Stimulated activated CD8-positive, alpha-beta memory T cell treated with anti-CD3 and anti-CD28 coated beads, Interleukin-12 subunit alpha, Interleukin-12 subunit beta, amount 100 ng/mL, for 1 hour (primary cell): Measurements from ENCODE around the gene NPB.
"Not testable (repeated sequence)": the region's sequence is repeated elsewhere in the genome, so short reads cannot be mapped to it uniquely, and the experiment has no call there.

ENCODE experiments used
- DNase-seq: peaks from one replicate; pipeline ENCODE4 v3.0.0-alpha.2; 2020; ENCODE audit warnings: low read depth

The NPB gene

DNA sequence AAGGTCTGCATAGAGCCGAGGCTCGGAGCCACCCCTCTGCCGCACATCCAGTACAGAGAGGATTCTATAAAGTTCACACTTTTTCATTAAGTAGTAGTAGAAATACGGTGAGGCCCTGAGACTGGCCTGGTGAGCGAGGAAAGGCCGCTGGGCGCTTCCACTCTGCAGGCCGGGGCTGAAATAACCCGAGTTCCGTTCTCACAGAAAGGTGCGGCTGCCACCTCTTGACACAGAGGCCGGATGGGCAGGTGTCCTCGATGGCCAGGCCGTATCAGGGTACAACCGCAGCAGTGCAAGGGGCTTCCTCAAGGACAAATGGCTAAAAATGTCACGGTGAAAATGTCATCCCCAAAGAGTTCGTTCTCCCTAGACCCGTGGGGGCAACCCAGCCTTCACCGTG, 9.9 kb downstream of the NPB start:
- no peak for DNase-seq

DNA sequence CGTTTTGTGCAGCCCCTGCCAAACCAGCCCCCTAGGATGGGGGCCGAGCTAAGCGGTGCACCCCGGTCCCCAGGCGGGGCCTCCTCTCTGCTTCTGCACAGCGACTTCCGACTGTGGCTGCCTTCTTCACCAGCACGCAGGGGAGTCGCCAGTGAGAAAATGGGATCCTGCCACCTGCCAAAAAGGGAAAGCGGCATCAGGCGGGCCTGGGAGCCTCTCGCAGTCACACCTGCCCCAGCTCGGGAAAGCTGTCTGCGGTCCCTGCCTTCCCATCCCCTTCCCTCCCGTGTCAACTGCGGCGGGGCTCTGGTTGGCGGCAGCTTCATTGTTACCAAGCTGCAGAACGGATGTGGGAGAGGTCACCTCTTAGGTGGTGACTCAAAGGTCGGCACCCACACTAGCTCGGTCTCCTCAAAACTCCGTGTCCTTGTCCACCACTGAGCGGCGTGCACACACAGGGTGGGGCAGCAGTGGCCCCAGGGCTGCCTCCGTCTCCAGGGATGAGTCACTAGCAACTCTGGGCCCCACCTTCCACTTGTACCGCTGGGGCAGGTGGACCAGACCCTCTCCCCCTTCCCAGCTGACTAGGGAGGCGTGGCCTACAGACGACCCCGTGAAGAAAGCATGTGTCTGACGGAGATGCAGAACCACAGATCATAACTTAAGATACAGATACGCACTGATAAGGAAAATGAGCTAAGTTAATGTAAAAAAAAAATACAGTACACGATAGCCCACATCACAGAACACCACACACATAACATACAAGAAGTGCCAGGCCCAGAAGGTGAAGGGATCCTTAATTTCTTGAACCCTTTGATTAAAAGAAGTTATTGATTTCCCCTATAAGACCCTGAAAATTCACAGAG, 10.6 kb downstream of the NPB start:
- no peak for DNase-seq

- DNase-seq, result no peak
Measured at GRCh38 chr17:81913394-81914102, 11.5 kb downstream of the NPB start.

GRCh38 chr17:81914103-81914850, 12.2 kb downstream of the NPB start:
- no peak for DNase-seq

GRCh38 chr17:81915331-81915730, 13.3 kb downstream of the NPB start:
- no peak for DNase-seq

GRCh38 chr17:81916234-81917001, 14.4 kb downstream of the NPB start:
- no peak for DNase-seq

DNA sequence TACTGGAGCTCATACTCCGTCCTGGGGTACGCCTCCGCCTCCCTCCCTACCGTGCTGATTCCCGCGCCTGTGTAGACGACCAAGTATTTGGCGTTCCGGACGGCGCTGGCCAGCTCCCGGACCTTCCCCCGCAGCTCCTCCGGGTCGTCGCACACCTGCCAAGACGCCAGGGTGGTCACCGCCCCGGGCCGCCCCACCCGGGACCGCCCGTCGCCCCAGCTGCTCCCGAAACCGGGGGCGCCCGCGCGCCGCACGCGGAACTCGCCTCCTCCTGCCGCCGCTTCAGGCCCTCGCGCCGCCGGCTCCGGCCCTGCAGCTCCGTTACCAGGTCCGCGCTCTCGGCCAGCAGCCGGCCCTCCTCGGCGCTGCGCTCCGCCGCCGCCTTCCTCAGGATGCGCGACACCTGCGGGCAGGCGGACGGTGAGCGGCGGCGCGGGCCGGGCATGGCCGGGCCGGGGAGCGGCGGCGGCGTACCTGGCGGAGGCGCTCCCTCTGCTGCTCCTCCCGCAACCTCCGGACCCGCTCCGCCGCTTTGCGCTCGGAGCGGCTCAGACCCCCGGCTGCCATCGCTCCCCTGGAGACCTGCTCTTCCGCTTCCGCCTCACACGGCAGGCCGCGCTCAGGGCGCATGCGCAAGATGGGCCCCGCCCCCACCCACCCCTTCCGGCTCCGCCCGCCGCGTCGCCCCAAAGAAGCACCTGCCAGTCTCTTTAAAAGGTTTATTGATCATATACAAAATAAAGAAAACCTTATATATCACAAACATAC, 15.7 kb downstream of the NPB start, which contains the start of gene SIRT7:
SIRT7 (minus strand) TSS at position 612 of the 768 bp plus-strand sequence; CDS start at position 567, 45 bp downstream.
- peak; percentile 71 for DNase-seq

GRCh38 chr17:81918333-81918669, 16.3 kb downstream of the NPB start:
- DNase-seq, result not testable (repeated sequence)

DNA sequence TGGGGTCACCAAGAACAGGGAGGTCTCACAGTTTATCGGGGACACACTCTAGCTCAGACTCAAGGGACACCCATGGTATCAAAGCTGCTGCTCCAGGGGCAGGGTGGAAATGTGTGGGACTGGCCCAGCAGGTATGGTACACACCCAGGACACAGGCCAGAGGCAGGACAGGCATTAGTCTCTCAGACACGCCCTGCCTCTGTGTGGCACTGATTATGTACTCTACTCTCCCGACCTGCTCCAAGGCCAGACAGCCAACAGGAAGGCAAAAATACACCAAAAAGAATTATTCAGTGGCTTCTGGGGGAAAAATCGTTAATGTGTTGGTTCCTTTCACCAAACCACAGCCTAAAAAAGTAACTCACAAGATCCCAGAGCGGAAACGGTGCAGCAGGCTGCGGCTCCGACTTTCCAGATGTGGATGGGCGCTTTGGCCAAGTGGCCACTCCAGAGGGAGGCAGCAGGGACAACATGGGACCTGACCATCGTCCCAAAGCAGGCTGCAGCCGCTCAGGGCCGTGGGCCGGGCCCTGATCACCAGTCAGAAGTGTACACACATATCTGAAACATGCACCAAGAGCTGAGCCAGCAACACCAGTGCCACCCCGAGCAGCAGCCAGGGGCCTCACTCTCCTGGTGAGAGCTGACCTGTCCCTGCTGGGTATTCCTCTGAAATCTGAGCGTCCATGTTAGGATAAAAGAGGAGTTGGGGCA, 17.0 kb downstream of the NPB start:
- no peak for DNase-seq

DNA sequence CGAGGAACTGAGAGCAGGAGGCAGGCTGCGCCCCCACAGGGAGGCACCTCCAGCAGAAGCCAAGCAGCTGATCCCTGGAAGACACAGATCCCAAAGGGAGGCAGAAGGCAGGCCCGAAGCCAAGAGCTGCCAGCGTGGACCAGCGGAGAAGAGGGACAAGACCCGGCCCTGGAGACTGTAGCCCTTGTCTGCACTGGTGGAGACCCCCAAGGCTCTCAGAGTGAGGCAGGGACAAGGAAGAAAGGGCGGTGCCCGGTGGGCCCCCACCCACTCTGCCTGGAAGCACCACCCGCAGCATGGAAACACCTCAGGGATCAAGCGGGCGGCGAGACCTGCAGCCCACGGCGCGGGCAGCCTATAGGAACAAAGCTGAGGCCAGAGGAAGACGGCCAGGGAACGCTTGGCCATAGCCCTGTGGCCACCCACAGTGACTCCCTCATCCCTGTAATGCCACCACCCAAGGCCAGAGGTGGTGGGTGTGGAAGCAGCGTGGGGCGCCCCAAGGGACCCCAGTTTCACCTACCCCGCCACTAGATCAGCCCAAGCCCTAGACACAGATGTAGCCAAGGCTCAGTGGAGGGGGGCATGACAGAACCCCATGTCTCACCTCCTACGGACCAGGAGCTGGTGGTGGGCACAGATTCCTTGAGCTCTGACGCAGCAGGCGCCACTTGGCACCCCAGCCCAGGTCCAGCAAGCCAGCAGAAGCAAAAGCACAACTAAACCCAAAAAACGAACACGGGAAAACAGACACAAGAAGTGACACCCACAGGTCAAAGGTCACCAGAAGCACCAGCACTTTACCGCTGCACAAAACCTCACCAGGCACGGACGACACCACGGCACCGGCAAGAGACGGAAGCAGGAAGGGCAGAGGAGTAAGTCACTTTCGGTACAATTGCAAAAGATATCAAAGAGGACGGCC, 18.8 kb downstream of the NPB start:
- no peak for DNase-seq

- DNase-seq, result no peak
Measured at GRCh38 chr17:81921537-81921862, 19.5 kb downstream of the NPB start.

- DNase-seq, result no peak
Measured at GRCh38 chr17:81921996-81922565, 20.0 kb downstream of the NPB start.

DNA sequence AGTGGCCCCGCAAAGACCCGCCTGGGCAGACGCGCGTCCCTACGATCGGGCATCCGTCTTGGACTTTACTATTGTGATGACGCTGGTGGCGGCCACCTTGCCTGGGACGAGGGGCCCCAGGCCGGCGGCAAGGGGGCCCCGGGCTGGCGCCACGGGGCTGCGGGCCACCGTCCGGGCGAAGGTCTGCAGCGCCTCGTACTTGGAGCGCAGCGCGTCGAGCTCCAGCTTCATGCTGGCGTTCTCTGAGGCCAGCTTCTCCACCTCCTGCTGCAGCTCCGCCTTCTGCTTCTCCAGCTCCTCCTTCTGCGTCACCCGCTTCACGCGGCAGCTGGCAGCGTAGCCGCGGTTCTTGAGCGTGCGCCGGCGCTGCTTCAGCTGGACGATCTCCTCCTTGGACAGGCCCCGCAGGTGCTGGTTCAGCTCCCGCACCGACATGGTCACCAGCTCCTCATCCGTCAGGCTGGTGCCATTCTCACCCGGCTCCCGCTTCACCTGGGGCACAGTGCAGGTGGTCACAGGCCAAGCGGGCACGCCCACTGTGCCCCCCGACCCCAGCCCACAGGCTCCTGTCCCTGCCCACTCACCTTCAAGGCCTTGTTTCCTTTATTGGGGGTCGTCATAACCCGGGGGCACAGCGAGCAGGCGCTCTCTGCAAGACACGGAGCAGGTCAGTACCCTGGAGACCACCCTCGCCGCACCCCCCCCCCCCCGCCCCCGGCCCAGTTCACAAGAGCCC, 20.7 kb downstream of the NPB start:
- no peak for DNase-seq

GRCh38 chr17:81923302-81924260, 21.5 kb downstream of the NPB start:
- no peak for DNase-seq

- no peak for DNase-seq
Measured at GRCh38 chr17:81924557-81925532, 22.8 kb downstream of the NPB start.

DNA sequence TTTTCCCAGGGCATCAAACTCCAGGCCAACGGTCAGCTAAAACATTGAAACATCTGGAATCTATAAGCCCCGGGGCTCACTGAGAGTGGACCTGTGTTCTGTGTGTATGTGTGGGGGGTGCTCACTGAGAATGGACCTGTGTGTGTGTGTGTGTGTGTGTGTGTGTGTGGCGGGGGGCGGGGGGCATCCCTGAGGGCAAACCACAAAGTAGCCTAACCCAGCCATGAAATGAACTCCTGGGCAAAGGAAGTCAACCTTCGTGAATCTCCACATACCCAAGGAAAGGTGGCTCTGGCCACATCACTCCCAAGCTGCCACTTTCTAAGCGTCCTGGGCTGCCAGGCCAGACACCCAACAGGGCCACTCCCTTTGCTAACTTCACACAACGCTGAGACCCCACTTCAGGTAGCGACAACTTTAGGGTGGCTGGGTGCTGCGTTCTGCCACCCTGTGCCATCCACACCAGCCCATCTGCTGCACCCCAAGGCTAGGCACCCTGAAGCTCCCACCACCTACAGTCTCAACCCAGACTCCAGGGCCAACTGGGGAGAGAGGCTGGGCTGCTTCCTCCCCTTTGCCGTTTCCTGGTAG, 23.9 kb downstream of the NPB start:
- no peak for DNase-seq
